Activated naive CD4-positive, alpha-beta T cell treated with anti-CD3 and anti-CD28 coated beads, Interleukin-2, amount 10 ng/mL, durations not matched to agents 7 days and 5 days (primary cell): ENCODE measurements around the gene SHQ1.

Source experiments
- CTCF ChIA-PET: fragments of 350-600 bp; sonication (Branson Sonifier 250); formaldehyde crosslinking; loops from one replicate; lab custom pipeline; 2021; ENCODE audit warnings: antibody characterized with exemption; lab: Charles Lee
- DNase-seq: peaks from one replicate; pipeline ENCODE4 v3.0.0-alpha.2; 2020
- H3K27ac Mint-ChIP-seq: one replicate; pipeline ENCODE4 v1.8.0; 2021; ENCODE audit warnings: mild to moderate bottlenecking, moderate library complexity, mixed read lengths
- H3K27me3 Mint-ChIP-seq: one replicate; pipeline ENCODE4 v1.8.0; 2021; ENCODE audit warnings: mild to moderate bottlenecking, mixed read lengths
- H3K36me3 Mint-ChIP-seq: one replicate; pipeline ENCODE4 v1.8.0; 2021; ENCODE audit warnings: mixed read lengths
- H3K4me1 Mint-ChIP-seq: one replicate; pipeline ENCODE4 v1.8.0; 2021; ENCODE audit warnings: mixed read lengths
- H3K4me3 Mint-ChIP-seq: one replicate; pipeline ENCODE4 v1.8.0; 2021; ENCODE audit warnings: mild to moderate bottlenecking, moderate library complexity, mixed read lengths
- H3K9me3 Mint-ChIP-seq: one replicate; pipeline ENCODE4 v1.8.0; 2021; ENCODE audit warnings: mixed read lengths

Gene SHQ1

GRCh38 chr3:72768936-72769335 lies 79.3 kb downstream of the SHQ1 start:
- H3K27me3 Mint-ChIP-seq, result no peaks in the 10 kb centered on the region
- H3K36me3 Mint-ChIP-seq, result peaks cover 14% of the 10 kb centered on the region
- peaks cover 4% of the 10 kb centered on the region for H3K4me1 Mint-ChIP-seq
- no peak overlapping the region for H3K4me3 Mint-ChIP-seq
- CTCF ChIA-PET, result no interaction called here
- no peak overlapping the region for H3K27ac Mint-ChIP-seq
- no peaks in the 10 kb centered on the region for H3K9me3 Mint-ChIP-seq
- no peak for DNase-seq

GRCh38 chr3:72768481-72768880 lies 79.8 kb downstream of the SHQ1 start:
- DNase-seq, result no peak
- Mint-ChIP-seq H3K36me3 (peaks cover 14% of the 10 kb centered on the region), H3K4me1 (peaks cover 4% of the 10 kb centered on the region), H3K4me3 (no peak overlapping the region), H3K9me3 (no peaks in the 10 kb centered on the region), H3K27ac (no peak overlapping the region), H3K27me3 (no peaks in the 10 kb centered on the region)
- CTCF ChIA-PET, result no interaction called here

- Mint-ChIP-seq H3K4me1 (peaks cover 4% of the 10 kb centered on the region), H3K36me3 (peaks cover 14% of the 10 kb centered on the region), H3K9me3 (no peaks in the 10 kb centered on the region), H3K27ac (no peak overlapping the region), H3K4me3 (no peak overlapping the region), H3K27me3 (no peaks in the 10 kb centered on the region)
- DNase-seq, result no peak
- CTCF ChIA-PET, result no interaction called here
Measured at GRCh38 chr3:72768006-72768441, 80.2 kb downstream of the SHQ1 start.

- Mint-ChIP-seq H3K4me1 (peaks cover 7% of the 10 kb centered on the region), H3K27me3 (no peaks in the 10 kb centered on the region), H3K4me3 (no peak overlapping the region), H3K27ac (no peak overlapping the region), H3K36me3 (peaks cover 19% of the 10 kb centered on the region), H3K9me3 (no peaks in the 10 kb centered on the region)
- CTCF ChIA-PET, result no interaction called here
- no peak for DNase-seq
Measured at GRCh38 chr3:72766866-72767265, 81.4 kb downstream of the SHQ1 start.

GRCh38 chr3:72763751-72764440 lies 84.3 kb downstream of the SHQ1 start:
- H3K4me3 Mint-ChIP-seq, result no peak overlapping the region
- CTCF ChIA-PET, result no interaction called here
- H3K9me3 Mint-ChIP-seq, result no peaks in the 10 kb centered on the region
- H3K27me3 Mint-ChIP-seq, result no peaks in the 10 kb centered on the region
- no peak for DNase-seq
- H3K4me1 Mint-ChIP-seq, result peaks cover 30% of the 10 kb centered on the region
- peaks cover 26% of the 10 kb centered on the region for H3K36me3 Mint-ChIP-seq
- H3K27ac Mint-ChIP-seq, result no peak overlapping the region

GRCh38 chr3:72761410-72761809 lies 86.8 kb downstream of the SHQ1 start:
- H3K27ac Mint-ChIP-seq, result no peak overlapping the region
- H3K9me3 Mint-ChIP-seq, result no peaks in the 10 kb centered on the region
- no peak overlapping the region for H3K4me3 Mint-ChIP-seq
- CTCF ChIA-PET, result no interaction called here
- H3K27me3 Mint-ChIP-seq, result no peaks in the 10 kb centered on the region
- DNase-seq, result no peak
- peaks cover 27% of the 10 kb centered on the region for H3K36me3 Mint-ChIP-seq
- peaks cover 48% of the 10 kb centered on the region for H3K4me1 Mint-ChIP-seq

GRCh38 chr3:72760225-72760624 lies 88.0 kb downstream of the SHQ1 start:
- CTCF ChIA-PET, result no interaction called here
- Mint-ChIP-seq H3K4me1 (peaks cover 60% of the 10 kb centered on the region), H3K9me3 (no peaks in the 10 kb centered on the region), H3K27me3 (no peaks in the 10 kb centered on the region), H3K36me3 (peaks cover 22% of the 10 kb centered on the region), H3K27ac (no peak overlapping the region), H3K4me3 (no peak overlapping the region)
- no peak for DNase-seq

GRCh38 chr3:72756900-72757299 lies 91.3 kb downstream of the SHQ1 start:
- peak; percentile 71 for DNase-seq
- H3K27me3 Mint-ChIP-seq, result no peaks in the 10 kb centered on the region
- H3K36me3 Mint-ChIP-seq, result peaks cover 33% of the 10 kb centered on the region
- peak overlapping the region; percentile 39 for H3K4me3 Mint-ChIP-seq
- H3K27ac Mint-ChIP-seq, result peak overlapping the region; percentile 96
- CTCF ChIA-PET, result interaction anchor here (1.2 kb wide), 1 partner anchor 10 kb away, joined by 3 read pairs; no protein-coding TSS in a partner anchor
- peaks cover 71% of the 10 kb centered on the region for H3K4me1 Mint-ChIP-seq
- H3K9me3 Mint-ChIP-seq, result no peaks in the 10 kb centered on the region

- no peak for DNase-seq
- CTCF ChIA-PET, result interaction anchor here (1.3 kb wide), 1 partner anchor 15 kb away, joined by 4 read pairs; no protein-coding TSS in a partner anchor
- Mint-ChIP-seq H3K36me3 (peaks cover 38% of the 10 kb centered on the region), H3K27me3 (no peaks in the 10 kb centered on the region), H3K4me3 (no peak overlapping the region), H3K9me3 (no peaks in the 10 kb centered on the region), H3K27ac (no peak overlapping the region), H3K4me1 (peaks cover 60% of the 10 kb centered on the region)
Measured at GRCh38 chr3:72754582-72754981, 93.7 kb downstream of the SHQ1 start.

- Mint-ChIP-seq H3K36me3 (peaks cover 43% of the 10 kb centered on the region), H3K4me3 (no peak overlapping the region), H3K27ac (no peak overlapping the region), H3K9me3 (peaks cover 2% of the 10 kb centered on the region), H3K4me1 (peaks cover 64% of the 10 kb centered on the region), H3K27me3 (no peaks in the 10 kb centered on the region)
- no peak for DNase-seq
- CTCF ChIA-PET, result interaction anchor here (0.6 kb wide), 1 partner anchor 12 kb away, joined by 3 read pairs; no protein-coding TSS in a partner anchor
Measured at GRCh38 chr3:72753495-72753894, 94.8 kb downstream of the SHQ1 start.

- CTCF ChIA-PET, result no interaction called here
- Mint-ChIP-seq H3K27me3 (no peaks in the 10 kb centered on the region), H3K4me1 (peaks cover 51% of the 10 kb centered on the region), H3K9me3 (peaks cover 2% of the 10 kb centered on the region), H3K4me3 (no peak overlapping the region), H3K27ac (no peak overlapping the region), H3K36me3 (peaks cover 46% of the 10 kb centered on the region)
- DNase-seq, result no peak
Measured at GRCh38 chr3:72750405-72750965, 97.8 kb downstream of the SHQ1 start.

- H3K4me3 Mint-ChIP-seq, result no peak overlapping the region
- H3K27me3 Mint-ChIP-seq, result no peaks in the 10 kb centered on the region
- H3K36me3 Mint-ChIP-seq, result peaks cover 38% of the 10 kb centered on the region
- peak overlapping the region; percentile 84 for H3K27ac Mint-ChIP-seq
- CTCF ChIA-PET, result interaction anchor here (1.1 kb wide), 1 partner anchor 270 kb away, joined by 3 read pairs; no protein-coding TSS in a partner anchor
- peaks cover 2% of the 10 kb centered on the region for H3K9me3 Mint-ChIP-seq
- peaks cover 36% of the 10 kb centered on the region for H3K4me1 Mint-ChIP-seq
- peak; percentile 40 for DNase-seq
Measured at GRCh38 chr3:72748659-72749058, 99.6 kb downstream of the SHQ1 start.

GRCh38 chr3:72746430-72747411 lies 101.5 kb downstream of the SHQ1 start:
- no peak for DNase-seq
- Mint-ChIP-seq H3K4me1 (peaks cover 40% of the 10 kb centered on the region), H3K36me3 (peaks cover 27% of the 10 kb centered on the region), H3K9me3 (peaks cover 2% of the 10 kb centered on the region), H3K27ac (no peak overlapping the region), H3K27me3 (no peaks in the 10 kb centered on the region), H3K4me3 (no peak overlapping the region)
- CTCF ChIA-PET, result interaction anchor here (1.6 kb wide), 1 partner anchor 10 kb away, joined by 3 read pairs; no protein-coding TSS in a partner anchor
